Peyer's patch (tissue), 4 donors: Measurements from ENCODE around the gene SEMA5B. TPM values are rescaled to one million over a fixed set of nuclear protein-coding genes. Genes with fewer than 3 reads are reported as not detected.

Source experiments
- DNase-seq, 3 donors: peaks; one replicate each; pipeline ENCODE4 v3.0.0-alpha.2; 2017 to 2019
- H3K27ac ChIP-seq, 4 donors: fragments of 200-600 bp; sonication (generic); one replicate each; pipeline ENCODE4 v1.5.1; 2016 to 2019
- H3K27me3 ChIP-seq, 2 donors: fragments of 200-600 bp; sonication (generic); one replicate each; pipeline ENCODE4 v1.5.1; 2019
- H3K36me3 ChIP-seq, 3 donors: fragments of 200-600 bp; sonication (generic); one replicate each; pipeline ENCODE4 v1.5.1; 2016 to 2019
- H3K4me1 ChIP-seq, 4 donors: fragments of 200-600 bp; sonication (generic); one replicate each; pipeline ENCODE4 v1.5.1; 2016 to 2019
- H3K4me3 ChIP-seq, 4 donors: fragments of 200-600 bp; sonication (generic); 1 replicate in 3 of 4; 2 replicates in 1 of 4; pipeline ENCODE4 v1.5.1; 2016 to 2019; ENCODE audit warnings: mild to moderate bottlenecking in 1 of 4
- H3K9me3 ChIP-seq, 4 donors: fragments of 200-600 bp; sonication (generic); one replicate each; pipeline ENCODE4 v1.5.1; 2016 to 2019; ENCODE audit warnings: mild to moderate bottlenecking in 1 of 4
- POLR2A ChIP-seq, 2 donors: fragments of 450-650 bp; IDR thresholded peaks; one replicate each; pipeline ENCODE4 v1.5.1; 2017; ENCODE audit warnings: antibody characterized with exemption in 2 of 2, mild to moderate bottlenecking in 2 of 2, moderate library complexity in 2 of 2
- total RNA-seq, 4 donors: library from RNA; depleted of rRNA; stranded (reverse); fragments of >200 nt; gene quantifications; one replicate each; pipeline ENCODE4 v1.1.0, GENCODE V29; 2016
- TF ChIP-seq, protein P1 (sequence below), 6 experiments: fragments of 450-650 bp in 4 of 6; fragments of 200-600 bp in 2 of 6; sonication (generic) in 1 of 6; IDR thresholded peaks; one replicate each; pipeline ENCODE4 v1.5.1; 2017 to 2019; ENCODE audit warnings: antibody characterized with exemption in 6 of 6, mild to moderate bottlenecking in 3 of 6, moderate library complexity in 1 of 6

Gene SEMA5B
- total RNA-seq, 4 donors from 2014 or later, result 0.54 to 6.8 (median 2.5) TPM; not detected in 1

- H3K9me3 ChIP-seq, result no peaks in the 10 kb centered on the region
- H3K36me3 ChIP-seq, result no peaks in the 10 kb centered on the region
- H3K27ac ChIP-seq, result no peak overlapping the region
- no peaks in the 10 kb centered on the region for H3K27me3 ChIP-seq
- no peak overlapping the region for H3K4me3 ChIP-seq
- H3K4me1 ChIP-seq, result no peaks in the 10 kb centered on the region
- no peak for TF ChIP-seq POLR2A (IDR thresholded peaks at IDR 0.05)
- no peak for DNase-seq
Observed at GRCh38 chr3:122882361-122882947, 145.1 kb downstream of the SEMA5B start.

DNA sequence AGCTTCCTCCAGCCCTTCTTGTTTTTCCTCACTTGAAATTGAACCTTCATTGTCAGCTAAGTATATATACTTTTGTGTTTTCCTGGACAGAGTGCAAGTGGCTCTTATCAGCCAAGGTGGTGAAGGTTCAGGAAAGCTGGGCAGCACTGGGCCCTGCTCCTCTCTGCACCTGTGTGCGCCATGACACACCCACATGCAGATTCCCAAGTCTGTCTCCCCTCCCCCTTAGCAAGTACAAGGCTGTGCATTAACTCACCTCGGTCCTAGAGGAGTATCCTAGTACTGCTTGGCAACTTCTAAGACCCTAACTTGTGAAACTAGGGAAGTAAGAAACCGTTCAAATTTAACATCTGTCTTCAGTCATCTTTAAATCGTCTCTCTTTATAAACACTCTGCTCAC is 146.9 kb downstream of the SEMA5B start:
- Histone ChIP-seq H3K27ac (no peak overlapping the region), H3K9me3 (no peaks in the 10 kb centered on the region), H3K36me3 (no peaks in the 10 kb centered on the region), H3K4me1 (no peaks in the 10 kb centered on the region), H3K27me3 (no peaks in the 10 kb centered on the region), H3K4me3 (no peak overlapping the region)
- no peak for TF ChIP-seq POLR2A (IDR thresholded peaks at IDR 0.05)
- TF ChIP-seq, protein P1, sequence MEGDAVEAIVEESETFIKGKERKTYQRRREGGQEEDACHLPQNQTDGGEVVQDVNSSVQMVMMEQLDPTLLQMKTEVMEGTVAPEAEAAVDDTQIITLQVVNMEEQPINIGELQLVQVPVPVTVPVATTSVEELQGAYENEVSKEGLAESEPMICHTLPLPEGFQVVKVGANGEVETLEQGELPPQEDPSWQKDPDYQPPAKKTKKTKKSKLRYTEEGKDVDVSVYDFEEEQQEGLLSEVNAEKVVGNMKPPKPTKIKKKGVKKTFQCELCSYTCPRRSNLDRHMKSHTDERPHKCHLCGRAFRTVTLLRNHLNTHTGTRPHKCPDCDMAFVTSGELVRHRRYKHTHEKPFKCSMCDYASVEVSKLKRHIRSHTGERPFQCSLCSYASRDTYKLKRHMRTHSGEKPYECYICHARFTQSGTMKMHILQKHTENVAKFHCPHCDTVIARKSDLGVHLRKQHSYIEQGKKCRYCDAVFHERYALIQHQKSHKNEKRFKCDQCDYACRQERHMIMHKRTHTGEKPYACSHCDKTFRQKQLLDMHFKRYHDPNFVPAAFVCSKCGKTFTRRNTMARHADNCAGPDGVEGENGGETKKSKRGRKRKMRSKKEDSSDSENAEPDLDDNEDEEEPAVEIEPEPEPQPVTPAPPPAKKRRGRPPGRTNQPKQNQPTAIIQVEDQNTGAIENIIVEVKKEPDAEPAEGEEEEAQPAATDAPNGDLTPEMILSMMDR (IDR thresholded peaks at IDR 0.05), result peak in 2 of 6 experiments; percentile 39 to 49
- peak in 2 of 3 donors; percentile 49 to 57 for DNase-seq

GRCh38 chr3:122880173-122880572 is 147.4 kb downstream of the SEMA5B start:
- no peak for DNase-seq
- TF ChIP-seq, protein P1 (IDR thresholded peaks at IDR 0.05), result no peak
- TF ChIP-seq POLR2A (IDR thresholded peaks at IDR 0.05), result no peak
- Histone ChIP-seq H3K36me3 (no peaks in the 10 kb centered on the region), H3K27ac (no peak overlapping the region), H3K4me3 (no peak overlapping the region), H3K9me3 (no peaks in the 10 kb centered on the region), H3K27me3 (no peaks in the 10 kb centered on the region), H3K4me1 (peaks cover 0 to 3% (median 0%) of the 10 kb centered on the region in 4 donors)

GRCh38 chr3:122875547-122876127 is 151.9 kb downstream of the SEMA5B start:
- H3K36me3 ChIP-seq, result peaks cover 0 to 5% (median 0%) of the 10 kb centered on the region in 3 donors
- DNase-seq, result no peak
- no peaks in the 10 kb centered on the region for H3K27me3 ChIP-seq
- H3K9me3 ChIP-seq, result no peaks in the 10 kb centered on the region
- H3K4me1 ChIP-seq, result peaks cover 0 to 3% (median 0%) of the 10 kb centered on the region in 4 donors
- no peak overlapping the region for H3K27ac ChIP-seq
- TF ChIP-seq, protein P1 (IDR thresholded peaks at IDR 0.05), result no peak
- no peak for TF ChIP-seq POLR2A (IDR thresholded peaks at IDR 0.05)
- no peak overlapping the region for H3K4me3 ChIP-seq

DNA sequence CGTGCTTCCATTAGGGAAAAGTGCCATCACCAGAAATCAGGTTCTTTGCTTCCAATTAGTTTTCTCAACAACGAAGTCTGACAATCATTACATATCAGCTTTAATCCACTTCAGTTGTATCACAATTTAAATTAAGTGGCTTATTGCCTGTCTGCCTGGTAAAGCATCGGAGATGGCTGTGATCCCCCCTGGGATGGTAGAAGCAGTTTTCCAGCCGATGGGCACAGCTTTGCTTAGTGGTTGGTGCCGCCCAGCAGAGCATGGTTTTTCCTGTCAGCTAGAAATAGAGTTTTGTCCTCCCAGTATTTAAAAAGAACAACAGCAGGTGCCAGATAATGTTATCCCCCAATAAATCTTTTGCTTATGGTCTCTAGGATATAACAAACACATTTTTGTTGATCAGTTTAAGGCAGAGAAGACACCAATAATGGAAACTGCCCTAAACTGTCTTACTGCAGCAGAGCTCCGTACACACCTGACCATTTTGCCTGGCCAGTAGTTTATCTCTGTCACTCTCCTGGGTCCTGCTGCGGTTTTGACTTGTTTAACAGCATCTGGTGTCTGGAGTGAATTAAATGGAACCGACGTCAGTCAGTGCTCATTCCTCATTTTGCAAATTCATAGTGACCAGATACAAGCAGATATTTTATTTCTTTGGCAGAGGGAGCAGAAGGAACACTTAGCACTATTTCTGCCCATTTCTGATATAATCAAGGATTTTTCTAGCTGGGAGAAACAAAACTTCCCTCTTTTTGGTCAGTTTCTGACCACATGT is 153.6 kb downstream of the SEMA5B start:
- Histone ChIP-seq H3K27ac (no peak overlapping the region), H3K4me1 (peaks cover 0 to 3% (median 0%) of the 10 kb centered on the region in 4 donors), H3K9me3 (no peaks in the 10 kb centered on the region), H3K4me3 (no peak overlapping the region), H3K36me3 (peaks cover 0 to 5% (median 0%) of the 10 kb centered on the region in 3 donors), H3K27me3 (no peaks in the 10 kb centered on the region)
- TF ChIP-seq, protein P1 (IDR thresholded peaks at IDR 0.05), result no peak
- TF ChIP-seq POLR2A (IDR thresholded peaks at IDR 0.05), result no peak
- no peak for DNase-seq

DNA sequence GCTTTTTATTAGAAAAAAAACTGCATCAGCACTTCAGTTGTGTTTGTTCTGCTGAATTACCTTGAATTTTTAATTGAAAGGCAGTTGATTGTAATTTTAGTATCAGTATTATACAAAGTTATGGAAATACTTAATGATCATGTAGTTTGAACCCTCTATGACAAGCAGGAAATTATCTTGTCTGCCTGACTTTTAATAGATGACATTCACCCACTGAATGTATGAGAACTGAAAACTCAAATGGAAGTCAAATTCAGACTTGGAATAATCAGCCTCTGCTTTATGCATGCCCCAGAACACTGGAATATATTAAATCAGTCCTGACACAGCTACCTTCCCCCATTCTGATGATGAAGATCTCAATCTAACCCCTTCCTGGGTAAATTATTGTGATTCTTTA is 159.2 kb downstream of the SEMA5B start:
- H3K4me3 ChIP-seq, result no peak overlapping the region
- H3K27ac ChIP-seq, result no peak overlapping the region
- no peaks in the 10 kb centered on the region for H3K4me1 ChIP-seq
- TF ChIP-seq POLR2A (IDR thresholded peaks at IDR 0.05), result no peak
- TF ChIP-seq, protein P1 (IDR thresholded peaks at IDR 0.05), result no peak
- H3K27me3 ChIP-seq, result no peaks in the 10 kb centered on the region
- no peak for DNase-seq
- H3K36me3 ChIP-seq, result peaks cover 0 to 2% (median 0%) of the 10 kb centered on the region in 3 donors
- no peaks in the 10 kb centered on the region for H3K9me3 ChIP-seq
